BE2C (cell line): ENCODE results near the gene POLR2B.

Experiments
- DNase-seq: peaks from one replicate; pipeline ENCODE4 v3.0.0-alpha.2; 2020
- H3K27me3 ChIP-seq: fragments of 250-450 bp; sonication (Bioruptor Pico); 2 replicates; pipeline ENCODE4 v1.5.1; 2020; ENCODE audit warnings: mild to moderate bottlenecking
- H3K36me3 ChIP-seq: fragments of 250-450 bp; sonication (Bioruptor Pico); 2 replicates; pipeline ENCODE4 v1.5.1; 2020; ENCODE audit warnings: mild to moderate bottlenecking
- H3K4me1 ChIP-seq: fragments of 250-450 bp; sonication (Bioruptor Pico); 2 replicates; pipeline ENCODE4 v1.5.1; 2020
- H3K4me3 ChIP-seq: 2 replicates; pipeline ENCODE4 v1.5.1; 2011; ENCODE audit warnings: low read depth, low read length
- H3K9me3 ChIP-seq: fragments of 250-450 bp; sonication (Bioruptor Pico); 2 replicates; pipeline ENCODE4 v1.5.1; 2020
- CTCF ChIP-seq: IDR thresholded peaks from 2 replicates; pipeline ENCODE4 v1.5.1; 2012; ENCODE audit warnings: mild to moderate bottlenecking, low read depth, low read length

POLR2B gene

DNA sequence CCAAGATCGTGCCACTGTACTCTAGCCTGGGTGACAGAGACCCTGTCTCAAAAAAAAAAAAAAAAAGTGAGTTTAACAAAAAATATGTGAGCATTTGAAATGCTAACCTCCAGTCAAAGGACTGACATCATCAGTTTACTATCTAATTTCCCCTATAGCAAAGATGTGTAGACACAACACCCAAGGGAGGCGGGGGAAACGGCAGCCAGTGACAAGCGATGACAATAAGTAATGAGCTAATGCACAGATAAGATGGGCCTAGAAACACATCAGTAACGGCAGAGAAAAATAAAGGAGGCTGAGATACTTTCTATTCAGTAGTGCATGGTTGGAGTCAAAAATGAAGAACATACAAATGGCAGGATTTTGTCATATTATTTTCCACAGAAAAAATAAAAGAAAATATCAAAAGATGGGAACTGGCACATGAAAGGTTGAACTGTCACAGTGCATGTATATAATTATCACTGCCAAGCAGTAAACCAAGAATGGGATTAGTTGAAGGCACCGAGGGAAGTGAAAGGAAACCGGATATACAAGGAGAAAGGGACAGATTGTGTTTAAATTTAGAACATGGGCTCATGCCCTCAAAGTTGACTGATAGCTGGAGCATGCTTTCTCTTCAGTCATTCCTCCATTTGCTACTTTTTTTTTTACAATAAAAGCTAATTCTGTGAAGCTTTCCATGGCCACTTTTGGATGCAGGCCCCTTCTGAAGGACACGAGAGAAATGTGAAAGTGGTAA lies 89.7 kb downstream of the POLR2B start:
- Histone ChIP-seq H3K4me3 (no peak overlapping the region), H3K9me3 (no peaks in the 10 kb centered on the region), H3K4me1 (peaks cover 16% of the 10 kb centered on the region), H3K27me3 (no peaks in the 10 kb centered on the region), H3K36me3 (no peaks in the 10 kb centered on the region)
- TF ChIP-seq CTCF: no peak
- no peak for DNase-seq

DNA sequence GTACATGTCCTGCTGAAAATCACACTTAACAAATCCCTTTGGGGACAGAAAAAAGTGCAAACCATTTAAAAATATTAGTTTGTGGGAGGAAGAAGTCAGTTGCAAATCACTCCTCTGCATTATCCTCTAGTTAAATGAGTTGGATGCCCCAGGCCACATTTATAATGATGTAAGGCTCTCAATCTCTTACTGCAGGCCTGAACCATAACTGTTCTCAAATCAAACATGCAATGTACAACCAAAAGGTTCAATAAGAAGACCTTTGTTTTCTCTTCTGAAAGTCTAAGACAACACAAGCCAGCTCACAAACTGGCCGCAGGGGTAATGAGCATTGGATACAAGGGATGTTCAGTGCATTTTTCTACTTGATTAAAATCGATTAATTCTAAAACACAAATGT lies 91.8 kb downstream of the POLR2B start:
- Histone ChIP-seq H3K4me3 (no peak overlapping the region), H3K9me3 (no peaks in the 10 kb centered on the region), H3K36me3 (no peaks in the 10 kb centered on the region), H3K4me1 (peaks cover 8% of the 10 kb centered on the region; the same call in 1 of the 2 replicates), H3K27me3 (no peaks in the 10 kb centered on the region)
- DNase-seq: no peak
- no peak for TF ChIP-seq CTCF

- DNase-seq: no peak
- H3K9me3 ChIP-seq: no peaks in the 10 kb centered on the region
- peaks cover 3% of the 10 kb centered on the region; the same call in 1 of the 2 replicates for H3K4me1 ChIP-seq
- no peaks in the 10 kb centered on the region for H3K27me3 ChIP-seq
- no peaks in the 10 kb centered on the region for H3K36me3 ChIP-seq
- no peak overlapping the region for H3K4me3 ChIP-seq
- TF ChIP-seq CTCF: no peak
These were observed 92.6 kb downstream of the POLR2B start for GRCh38 chr4:57071326-57071725.

DNA sequence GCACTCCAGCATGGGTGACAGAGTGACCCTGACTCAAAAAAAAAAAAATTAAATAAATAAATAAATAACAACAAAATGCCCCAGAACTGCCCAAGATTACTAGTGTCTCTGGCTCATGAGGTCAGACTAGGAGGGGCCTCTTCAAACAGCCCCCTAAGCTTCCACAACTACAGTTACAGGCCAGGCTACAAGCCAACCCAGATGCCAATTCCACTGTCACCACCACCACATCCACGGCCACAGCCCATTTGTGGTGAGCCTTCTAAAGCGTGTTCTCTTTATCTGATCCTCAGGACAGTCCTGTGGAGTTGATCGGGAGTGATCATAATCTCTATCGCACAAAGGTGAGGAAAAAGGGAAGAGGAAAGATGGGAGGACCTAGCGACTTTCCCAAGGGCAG lies 94.9 kb downstream of the POLR2B start:
- Histone ChIP-seq H3K4me1 (peaks cover 3% of the 10 kb centered on the region; the same call in 1 of the 2 replicates), H3K27me3 (no peaks in the 10 kb centered on the region), H3K9me3 (no peaks in the 10 kb centered on the region), H3K36me3 (no peaks in the 10 kb centered on the region), H3K4me3 (no peak overlapping the region)
- DNase-seq: no peak
- no peak for TF ChIP-seq CTCF

DNA sequence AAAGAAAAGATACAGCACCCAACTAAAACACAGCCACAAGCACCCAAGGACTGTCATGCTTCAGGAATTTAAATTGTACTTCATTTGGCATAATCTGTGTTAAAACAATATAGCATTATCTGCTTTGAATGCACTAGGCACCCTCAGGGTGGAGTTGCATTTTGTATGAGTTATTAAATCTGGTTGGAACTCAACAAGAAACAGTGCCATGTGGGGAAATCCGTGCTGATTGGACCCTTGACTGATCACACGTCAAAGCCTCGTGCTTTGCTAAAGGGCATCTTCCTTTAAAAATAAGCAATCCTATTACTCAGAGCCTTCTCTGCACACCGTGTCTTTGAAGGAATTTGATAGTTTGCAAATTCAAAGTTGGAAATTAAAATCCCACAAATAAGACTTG lies 96.0 kb downstream of the POLR2B start:
- Histone ChIP-seq H3K36me3 (no peaks in the 10 kb centered on the region), H3K4me1 (peaks cover 3% of the 10 kb centered on the region; the same call in 1 of the 2 replicates), H3K4me3 (no peak overlapping the region), H3K27me3 (no peaks in the 10 kb centered on the region), H3K9me3 (no peaks in the 10 kb centered on the region)
- no peak for TF ChIP-seq CTCF
- no peak for DNase-seq

GRCh38 chr4:57075367-57075766 lies 96.7 kb downstream of the POLR2B start:
- Histone ChIP-seq H3K27me3 (no peaks in the 10 kb centered on the region), H3K9me3 (no peaks in the 10 kb centered on the region), H3K4me3 (no peak overlapping the region), H3K36me3 (no peaks in the 10 kb centered on the region), H3K4me1 (peaks cover 3% of the 10 kb centered on the region; the same call in 1 of the 2 replicates)
- TF ChIP-seq CTCF: no peak
- no peak for DNase-seq
